DMS 273 (cell line): ENCODE data around the gene IGF1R.
"Not testable (repeated sequence)": the region's sequence is repeated elsewhere in the genome, so short reads cannot be mapped to it uniquely, and the experiment has no call there.

Experiments
- DNase-seq: peaks from one replicate; lab custom pipeline; 2025; ENCODE audit not compliant: unreplicated experiment; lab: John Stamatoyannopoulos, UW

IGF1R gene

DNA sequence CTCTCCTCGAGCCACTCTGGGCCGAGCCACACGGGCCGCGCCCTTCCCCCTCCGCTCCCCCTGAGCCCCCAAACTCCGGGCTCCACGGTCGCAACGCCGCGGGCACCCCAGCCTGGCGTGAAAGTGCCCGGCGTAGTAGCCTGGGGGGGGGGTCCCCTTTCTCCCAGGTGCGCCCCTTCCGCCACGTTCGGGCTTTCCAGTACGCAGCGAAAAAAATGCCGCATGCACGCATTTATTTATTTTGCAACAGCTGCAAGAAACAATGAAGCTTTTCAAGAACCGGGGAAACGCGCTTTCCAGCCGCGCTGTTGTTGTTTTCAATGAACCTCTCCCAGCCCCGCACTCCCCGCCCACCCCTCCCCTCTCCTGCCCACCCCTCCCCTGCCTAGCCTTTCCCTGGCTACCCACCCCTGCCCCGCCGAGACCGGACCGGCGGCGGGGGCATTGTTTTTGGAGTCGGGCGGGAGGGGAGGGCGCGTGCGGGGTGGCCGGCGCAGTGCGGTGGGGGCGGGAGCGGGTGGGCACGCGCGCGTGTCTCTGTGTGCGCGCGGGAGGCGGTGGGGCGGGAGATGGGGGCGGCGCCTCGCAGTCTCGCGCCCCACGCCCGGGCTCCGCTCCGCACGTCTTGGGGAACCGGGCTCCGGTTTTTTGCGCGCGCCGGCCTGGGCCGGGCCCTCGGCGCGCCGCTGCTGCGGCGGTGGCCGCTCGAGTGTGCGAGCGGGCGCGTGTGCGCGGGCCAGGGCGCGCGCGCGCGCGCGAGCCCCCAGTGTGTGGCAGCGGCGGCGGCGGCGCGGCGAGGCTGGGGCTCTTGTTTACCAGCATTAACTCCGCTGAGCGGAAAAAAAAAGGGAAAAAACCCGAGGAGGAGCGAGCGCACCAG is at the start of gene IGF1R:
Gene IGF1R (plus strand): TSS at position 766 of the 880 bp plus-strand sequence. CDS start 1,043 bp downstream, outside the sequence.
- DNase-seq = peak; percentile 94

DNA sequence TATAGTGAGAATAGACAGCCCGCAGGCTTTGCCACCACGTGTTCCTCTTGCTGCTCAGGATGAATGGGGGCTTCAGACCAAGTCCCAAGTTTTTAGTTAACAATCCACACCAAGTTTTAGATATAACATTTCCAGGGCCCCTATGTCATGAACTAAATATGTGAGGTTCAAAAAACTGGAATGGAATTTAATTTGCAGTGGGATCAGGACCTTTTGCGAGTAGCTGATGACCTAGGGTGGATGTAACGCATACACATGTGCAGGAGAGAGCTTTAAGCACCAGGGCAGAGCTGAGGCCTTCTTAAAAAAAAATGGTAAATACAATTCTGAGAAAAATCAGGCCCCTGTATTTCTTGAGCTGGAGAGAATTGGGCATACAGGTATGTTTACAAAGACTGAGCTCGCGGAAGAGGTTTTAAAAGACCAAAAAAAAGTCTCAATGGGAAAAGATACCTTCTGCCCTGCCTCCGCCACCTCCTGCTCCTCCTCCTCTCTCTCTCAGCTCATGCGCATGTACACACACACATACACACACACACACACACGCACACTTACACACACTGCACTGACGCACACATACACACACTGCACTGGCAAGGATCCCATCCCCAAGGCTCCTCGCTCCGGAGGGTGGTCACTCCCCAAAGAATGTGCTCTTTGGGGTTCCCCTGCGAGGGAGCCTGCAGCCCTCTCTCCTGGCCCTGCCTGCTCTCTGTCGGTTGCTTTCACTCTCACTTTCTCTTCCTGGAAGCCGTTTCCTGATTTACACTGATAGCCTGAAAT is 48.2 kb upstream of the IGF1R start:
- DNase-seq = no peak

DNA sequence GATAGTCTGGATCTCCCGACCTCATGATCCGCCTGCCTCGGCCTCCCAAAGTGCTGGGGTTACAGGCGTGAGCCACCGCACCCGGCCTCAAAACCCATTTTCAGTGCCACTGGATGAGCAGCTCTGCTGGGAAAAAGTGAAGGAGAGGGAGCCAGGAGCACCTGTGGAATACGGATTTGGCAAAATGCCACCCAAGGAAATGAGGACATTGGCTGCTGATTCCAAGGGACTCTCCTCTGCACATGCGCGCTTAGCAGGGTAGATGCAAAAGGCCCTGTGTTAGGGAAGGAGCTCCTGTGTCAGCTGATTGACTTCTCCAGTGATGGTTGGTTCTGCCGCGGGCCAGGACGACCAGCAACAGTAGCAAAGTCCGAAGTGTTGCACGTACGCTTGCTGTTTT is 43.4 kb upstream of the IGF1R start:
- no peak for DNase-seq

DNA sequence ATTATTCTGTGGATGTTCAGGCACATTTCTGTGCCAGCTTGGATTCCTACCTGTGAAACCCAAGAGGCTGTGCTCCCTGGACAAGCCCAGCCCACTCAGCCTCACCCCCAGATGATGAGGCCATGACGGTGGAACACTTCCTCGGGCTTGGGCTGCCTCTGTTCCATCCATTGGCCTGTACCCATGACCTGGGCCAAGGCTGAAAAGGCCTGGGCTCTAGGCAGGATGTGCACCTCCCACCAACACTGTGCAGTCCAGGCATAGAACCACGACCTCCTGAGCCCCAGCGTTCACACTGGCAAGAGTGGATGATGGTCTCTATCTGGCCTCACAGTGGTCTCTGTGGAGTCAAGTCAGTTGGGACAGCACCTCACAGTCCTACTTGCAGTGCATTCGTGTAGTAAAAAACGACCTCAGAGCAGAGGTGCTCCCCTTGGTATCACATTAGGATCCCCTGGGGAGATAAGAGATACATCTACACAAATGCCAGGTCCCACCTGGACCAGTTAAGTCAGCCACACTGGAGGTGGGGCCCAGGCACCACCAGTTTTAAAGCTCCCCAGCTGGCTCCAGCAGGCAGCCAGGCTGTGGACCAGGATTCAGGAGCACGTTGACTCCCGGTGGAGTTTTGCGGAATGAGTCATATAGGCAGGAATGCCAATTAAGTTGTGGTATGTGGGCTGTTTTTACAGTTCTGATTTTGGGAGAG is 39.0 kb upstream of the IGF1R start:
- DNase-seq = no peak

DNA sequence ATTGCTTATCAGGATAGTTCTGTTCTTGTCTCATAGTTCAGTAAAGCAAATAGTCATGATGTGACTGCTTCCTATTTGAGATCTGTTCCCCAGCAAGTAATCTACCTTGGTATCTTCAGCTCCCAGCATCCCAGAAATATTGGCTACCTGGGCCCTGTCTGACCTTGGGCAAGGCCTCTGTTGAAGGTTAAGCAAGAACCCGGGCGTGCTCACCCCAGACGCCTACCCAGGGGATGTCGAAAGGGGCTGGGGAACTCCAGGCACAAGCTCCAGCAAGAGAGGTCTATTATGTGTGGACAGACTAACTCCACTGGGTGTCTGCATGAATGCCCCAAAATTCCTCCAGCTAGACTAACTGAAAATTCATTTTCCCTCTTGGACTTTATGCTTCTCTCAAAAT is 37.3 kb upstream of the IGF1R start:
- DNase-seq = no peak

DNA sequence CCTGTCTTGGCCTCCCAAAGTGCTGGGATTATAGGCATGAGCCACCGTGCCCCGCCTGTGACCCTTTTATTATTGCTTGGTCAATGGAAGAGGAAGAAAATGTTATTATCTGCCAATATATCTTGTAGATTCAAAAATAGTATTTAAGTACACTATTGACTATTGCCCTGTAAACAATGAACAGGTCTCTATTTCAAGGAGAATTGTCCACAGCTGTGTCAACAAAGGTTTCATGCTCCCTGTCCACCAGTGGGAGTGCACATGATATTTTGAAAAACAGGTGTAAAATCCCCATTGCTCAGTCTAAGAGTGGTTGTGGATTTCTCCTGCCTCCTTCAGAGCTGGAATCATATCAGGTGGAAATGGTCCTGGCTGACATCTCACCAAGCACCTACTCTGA is 36.5 kb upstream of the IGF1R start:
- DNase-seq = no peak

DNA sequence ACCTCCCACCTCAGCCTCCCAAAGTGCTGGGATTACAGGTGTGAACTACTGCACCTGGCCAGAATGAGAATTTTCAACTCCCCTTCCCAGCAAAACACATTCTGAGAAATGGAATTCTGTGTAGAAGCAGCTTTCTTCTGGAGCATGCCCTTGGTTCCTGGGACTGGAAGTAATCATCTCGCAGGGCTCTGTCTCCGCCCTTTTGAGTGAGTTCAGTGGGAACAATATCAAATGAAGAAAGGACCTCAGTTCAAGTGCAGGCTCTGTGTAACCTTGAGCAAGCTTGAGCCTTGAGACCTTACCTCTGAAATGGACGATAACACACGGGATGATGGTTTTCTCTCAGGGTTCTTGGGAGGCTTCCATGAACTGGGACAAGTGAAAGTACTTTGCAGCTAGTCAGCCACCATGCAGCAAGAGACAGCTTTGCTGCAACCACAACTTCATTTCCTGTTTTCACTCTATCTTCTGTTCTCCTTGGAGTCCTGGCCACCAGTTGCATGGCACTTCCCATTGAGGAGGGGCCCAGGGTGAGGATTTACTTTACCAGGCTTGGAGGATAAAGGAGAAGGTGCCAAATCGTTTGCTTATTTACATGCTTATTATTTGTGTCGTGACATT is 35.7 kb upstream of the IGF1R start:
- no peak for DNase-seq

DNA sequence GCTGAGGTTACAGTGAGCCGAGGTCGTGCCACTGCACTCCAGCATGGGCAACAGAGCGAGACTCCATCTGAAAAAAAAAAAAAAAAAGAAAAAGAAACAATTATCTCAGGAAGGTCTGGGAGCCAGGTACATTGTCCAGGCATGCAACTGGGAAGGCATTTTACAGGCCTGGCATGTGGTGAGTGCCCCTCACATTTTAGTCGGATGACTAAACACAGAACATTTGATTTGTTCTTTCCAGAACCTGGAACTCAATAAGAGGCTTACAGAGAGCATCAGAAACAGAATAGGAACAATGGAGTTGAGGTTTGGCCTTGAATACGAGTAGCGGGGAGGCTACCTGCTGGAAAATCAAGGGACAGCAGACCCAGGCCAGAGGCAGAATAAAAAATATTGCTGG is 33.7 kb upstream of the IGF1R start:
- DNase-seq = no peak

DNA sequence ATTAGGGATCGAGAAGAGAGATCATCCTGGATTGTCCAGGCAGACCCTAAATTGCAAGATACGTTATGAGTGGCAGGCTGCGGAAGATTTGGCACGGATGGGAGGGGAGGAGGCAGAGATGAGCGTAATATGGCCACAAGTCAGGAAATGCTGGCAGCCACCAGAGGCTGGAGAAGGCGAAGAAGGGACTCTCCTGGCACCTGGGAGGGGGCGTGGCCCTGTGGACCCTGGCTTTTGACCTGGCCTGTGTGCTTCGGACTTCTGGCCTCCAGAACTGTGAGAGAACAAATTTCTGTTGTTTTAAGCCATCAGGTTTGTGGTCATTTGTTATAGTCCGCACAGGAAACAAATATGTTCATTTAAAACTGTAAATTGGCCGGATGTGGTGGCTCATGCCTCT is 31.9 kb upstream of the IGF1R start:
- no peak for DNase-seq

DNA sequence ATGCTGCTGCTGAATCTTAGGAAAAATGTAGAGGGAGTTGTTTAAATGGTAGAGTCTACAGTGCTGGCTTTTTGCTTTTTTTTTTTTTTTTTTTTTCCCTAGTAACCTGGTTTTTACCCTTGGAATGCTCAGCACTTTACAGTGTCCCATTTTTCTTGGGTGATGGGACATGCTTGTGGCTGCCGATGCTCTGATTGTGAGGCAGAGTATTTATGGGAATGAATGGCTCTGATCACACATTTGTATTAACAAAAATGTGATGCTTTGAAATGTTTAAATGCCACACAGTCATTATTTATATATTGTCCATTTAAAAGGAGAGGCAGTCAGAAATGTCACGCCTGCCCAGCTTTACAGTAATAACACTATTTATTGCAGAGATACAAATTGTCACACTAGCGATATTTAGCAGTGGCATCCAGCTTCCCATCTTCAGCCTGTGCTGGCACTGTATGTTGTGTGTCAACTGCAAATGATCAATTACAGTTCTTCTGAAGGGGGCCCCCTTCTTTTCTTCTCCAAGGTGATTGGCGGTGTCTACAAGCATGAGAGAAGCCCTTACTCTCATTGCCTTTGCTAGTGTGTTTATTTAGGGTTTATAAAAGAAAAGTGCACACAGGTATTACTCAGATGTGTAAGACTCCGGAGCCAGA is 30.9 kb upstream of the IGF1R start:
- DNase-seq = no peak

DNA sequence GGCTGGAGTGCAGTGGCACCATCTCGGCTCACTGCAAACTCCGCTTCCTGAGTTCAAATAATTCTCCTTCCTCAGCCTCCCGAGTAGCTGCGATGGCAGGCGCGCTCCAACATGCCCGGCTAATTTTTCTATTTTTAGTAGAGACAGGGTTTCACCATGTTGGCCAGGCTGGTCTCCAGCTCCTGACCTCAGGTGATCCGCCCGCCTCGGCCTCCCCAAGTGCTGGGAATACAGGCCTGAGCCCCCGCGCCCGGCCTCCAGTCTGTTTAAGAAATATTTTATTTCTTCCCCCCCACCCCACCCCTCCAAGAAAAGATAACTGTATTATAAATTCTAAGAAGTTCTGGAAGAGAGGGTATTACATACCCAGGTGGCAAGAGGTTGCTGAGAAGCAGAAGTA is 29.8 kb upstream of the IGF1R start:
- not testable (repeated sequence) for DNase-seq

DNA sequence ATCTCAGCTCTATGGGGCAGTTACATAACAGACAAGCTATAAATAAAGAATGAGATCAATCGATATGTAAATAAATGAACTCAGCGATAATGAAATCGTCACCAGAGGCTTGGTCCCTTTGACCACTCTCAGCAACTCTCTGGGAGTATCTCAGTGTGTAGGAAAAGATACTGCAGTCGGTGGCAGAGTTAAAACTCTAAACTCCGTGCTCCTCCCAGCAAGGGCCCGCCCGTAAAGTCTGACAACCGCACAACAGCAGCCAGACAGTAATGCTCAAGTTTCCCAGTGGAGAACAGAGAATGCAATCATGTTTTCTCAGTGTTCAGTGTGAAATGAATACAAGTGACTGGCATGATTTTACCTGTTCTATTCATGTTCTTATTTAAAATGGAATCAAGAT is 28.3 kb upstream of the IGF1R start:
- no peak for DNase-seq

DNA sequence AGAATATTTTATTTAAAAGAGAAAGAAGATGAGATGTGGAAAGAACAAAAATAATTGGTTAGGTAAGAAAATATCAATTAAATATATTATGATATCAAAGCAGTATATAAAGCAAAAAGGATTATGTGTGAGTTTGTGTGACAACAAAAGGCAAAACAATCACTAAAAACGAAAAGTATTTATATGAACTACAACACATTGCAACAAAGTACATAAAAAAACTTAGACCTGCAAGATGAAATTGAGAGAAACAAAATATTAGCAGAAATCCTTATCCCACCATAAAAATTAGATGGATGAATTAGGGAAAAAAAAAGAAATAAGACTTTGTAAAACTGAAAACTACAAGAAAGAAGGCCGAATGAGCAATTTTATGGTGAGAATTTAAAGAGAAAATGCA is 27.3 kb upstream of the IGF1R start:
- DNase-seq = no peak

DNA sequence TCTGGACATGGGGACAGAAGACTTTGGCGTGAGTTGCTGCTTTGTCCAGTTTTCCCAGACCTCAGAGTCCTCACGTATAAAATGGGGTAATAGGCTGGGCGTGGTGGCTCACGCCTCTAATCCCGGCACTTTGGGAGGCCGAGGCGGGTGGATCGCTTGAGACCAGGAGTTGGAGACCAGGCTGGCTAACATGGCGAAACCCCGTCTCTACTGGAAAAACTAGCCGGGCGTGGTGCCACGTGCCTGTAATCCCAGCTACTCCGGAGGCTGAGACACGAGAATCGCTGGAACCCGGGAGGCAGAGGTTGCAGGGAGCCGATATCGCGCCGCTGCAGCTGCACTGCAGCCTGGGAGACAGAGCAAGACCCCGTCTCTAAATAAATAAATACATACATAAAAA is 22.7 kb upstream of the IGF1R start:
- DNase-seq = no peak

DNA sequence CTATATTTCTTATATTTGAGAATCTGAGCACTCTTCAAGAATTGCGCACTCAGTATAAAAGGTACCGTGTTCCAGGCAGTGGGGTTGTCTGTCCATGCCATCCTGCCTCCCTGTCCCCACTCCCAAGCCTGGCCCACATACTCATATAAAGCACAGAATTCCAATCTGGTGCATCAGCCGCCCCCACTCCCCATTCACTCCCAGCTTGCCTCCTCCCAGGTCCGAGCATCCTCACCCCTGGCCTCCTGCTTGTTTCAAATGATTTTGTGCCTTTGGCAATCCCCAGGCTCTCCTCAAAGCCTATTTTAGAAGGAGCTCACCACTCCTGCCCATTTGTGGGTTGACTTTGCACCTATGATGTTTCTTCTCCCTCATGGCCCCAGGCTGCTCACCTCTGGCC is 22.2 kb upstream of the IGF1R start:
- DNase-seq = no peak

DNA sequence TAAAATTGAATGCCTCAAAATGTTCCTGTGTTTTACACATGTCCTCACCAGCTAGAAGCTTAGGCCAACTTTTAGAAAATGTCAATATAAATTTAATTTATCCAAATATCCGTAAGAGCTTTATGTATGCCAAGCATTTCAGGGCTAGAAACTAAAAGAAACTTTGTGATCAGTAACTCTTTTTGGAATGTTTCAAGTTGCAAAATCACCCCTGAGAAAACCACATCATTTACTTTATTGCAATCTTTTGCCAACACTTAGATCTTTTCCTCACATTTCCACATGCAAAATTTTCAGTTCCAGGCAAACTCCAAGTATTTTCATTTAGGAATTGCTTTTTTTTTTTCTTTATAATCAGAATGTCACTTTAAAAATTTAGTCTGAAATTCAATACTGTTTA is 20.1 kb upstream of the IGF1R start:
- DNase-seq = no peak

DNA sequence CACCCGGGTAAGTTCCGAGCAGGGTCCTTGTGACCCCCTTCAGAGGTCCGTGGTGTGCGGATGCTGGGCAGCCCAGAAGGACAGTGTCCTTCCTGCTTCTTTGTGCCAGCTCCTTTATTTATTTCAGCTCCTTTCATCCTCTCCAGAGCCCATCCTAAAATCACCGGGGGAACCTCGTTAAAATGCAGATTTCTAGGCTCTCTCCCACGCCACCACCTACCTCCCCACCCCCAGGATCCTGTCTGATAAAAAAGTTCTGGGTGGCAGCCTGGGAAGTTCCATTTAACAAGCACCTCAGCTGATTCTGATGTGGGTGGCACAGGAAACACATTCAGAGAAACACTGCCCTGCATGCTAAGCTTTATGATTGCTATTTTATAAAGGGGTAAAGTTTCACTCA is 12.5 kb upstream of the IGF1R start:
- DNase-seq = no peak

DNA sequence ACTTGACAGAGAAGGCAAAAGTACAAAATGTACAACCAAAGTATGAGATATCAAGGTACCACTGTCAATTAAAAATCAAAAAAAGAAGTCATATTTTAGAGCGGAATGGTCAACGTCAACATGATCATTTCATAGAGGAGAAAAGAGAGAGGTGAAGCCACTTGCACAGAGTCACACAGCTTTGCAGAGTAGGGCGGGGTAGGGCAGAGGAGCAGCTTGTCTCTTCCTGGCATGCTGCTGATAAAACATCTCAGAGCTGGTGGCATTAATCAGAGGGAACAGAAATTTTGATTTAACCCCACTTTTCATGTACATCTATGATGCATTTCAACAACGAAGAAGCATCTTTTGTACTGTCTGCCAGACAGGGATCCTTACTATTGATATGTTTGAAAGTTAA is 5.2 kb upstream of the IGF1R start:
- DNase-seq = no peak

DNA sequence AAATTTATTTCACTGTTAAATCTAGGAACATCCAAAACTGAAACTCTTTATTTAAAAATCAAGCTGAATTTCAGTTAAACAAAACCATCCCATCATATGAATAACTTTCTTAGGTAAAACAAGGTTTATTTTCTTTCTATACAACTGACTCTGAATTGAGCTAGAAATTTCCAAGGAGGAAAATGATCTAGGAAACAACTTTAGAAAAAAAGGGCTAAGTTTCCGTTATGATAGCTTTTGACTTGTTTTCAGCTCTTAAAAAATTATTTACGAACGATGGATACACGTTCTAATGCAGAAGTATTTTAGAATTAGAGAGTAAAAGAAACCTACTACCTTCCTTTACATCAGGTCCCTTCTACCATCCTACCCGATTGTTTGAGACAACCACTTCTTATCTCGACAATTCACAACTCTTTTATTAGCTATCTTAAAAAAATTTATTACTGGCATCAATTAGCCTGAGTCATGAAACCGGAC is 1.8 kb upstream of the IGF1R start:
- DNase-seq = no peak

DNA sequence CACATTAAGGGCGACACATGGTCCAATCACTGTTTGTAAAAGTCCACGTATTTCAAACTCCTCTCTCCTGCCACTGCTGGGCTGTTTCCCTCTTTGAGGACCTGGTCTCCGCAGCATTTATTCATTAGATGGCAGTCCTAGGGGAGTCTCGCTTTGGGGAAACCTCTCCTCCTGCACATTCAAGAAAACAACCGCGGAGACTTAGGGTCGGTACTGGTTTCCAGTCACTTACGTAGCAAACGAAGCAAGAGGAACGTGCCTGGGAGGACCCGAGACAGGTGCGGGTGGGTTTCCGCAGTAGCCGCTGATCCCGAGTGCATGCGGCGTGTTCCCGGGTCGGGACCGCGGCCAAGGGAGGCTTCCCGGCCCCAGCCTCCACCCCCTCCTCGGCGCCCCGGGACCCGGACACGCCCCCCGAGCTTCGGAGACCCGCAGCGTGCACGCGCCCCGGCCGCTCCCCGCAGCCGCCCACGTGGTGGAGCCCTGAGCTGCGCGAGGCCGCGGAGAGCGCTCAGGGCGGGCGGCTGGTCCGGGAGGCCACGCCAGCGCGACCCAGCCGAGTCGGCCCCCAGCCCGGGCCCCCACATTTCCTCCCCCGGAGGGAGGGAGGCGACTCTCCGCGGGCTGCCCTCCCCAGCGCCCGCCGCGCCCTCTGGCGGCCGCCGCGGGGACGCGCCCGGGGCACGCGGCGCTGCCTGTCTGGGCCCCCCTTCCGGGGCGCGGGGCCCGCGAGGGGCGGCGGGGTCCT is 1.1 kb upstream of the IGF1R start:
- peak; percentile 91 for DNase-seq
